ENCODE measurements around the gene NCKAP5.

DNA sequence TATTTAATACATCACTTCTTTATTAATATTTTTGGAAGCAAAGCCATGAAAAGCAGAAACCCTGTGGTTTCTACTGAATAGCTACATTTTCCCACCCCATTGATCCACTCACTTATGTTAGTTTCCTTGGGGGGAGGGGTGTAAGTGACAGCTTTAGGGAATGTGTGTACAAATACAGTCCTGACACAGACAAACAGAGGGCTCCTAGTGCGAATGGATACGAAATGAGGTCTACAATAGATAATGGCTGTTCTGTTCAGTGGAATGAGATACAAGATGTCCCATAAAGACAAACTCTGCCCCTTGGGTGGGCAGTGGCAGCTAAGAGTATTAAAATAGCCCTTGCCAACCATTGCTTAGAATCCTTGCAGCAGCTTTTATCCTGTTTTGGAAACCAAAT is 312.9 kb downstream of the NCKAP5 start:
- TF ChIP-seq YY1 (IDR thresholded peaks at IDR 0.05; ENCODE audit: insufficient read depth, insufficient read length), result no peak
- TF ChIP-seq ZNF274 (IDR thresholded peaks at IDR 0.05; ENCODE audit: low read depth, low read length), result no peak
- TF ChIP-seq SUZ12 (IDR thresholded peaks at IDR 0.05; ENCODE audit: extremely low read depth, insufficient read depth, insufficient read length), result no peak

Data from NT2/D1 (cell line).